ENCODE data around the gene PRPF40B. TPM values are rescaled to one million over a fixed set of nuclear protein-coding genes. Genes with fewer than 3 reads are reported as not detected.

Gene PRPF40B
- total RNA-seq, 1 donor from 2014 or later: 16.3 TPM

Other genes starting within 250 kb of the PRPF40B start
- gene KCNH3, start 84.5 kb upstream of the PRPF40B start, total RNA-seq: under 0.01 TPM in 2 replicates
- 62.7 and 64.6 TPM in 2 replicates for gene MCRS1, start 55.4 kb upstream of the PRPF40B start, total RNA-seq
- gene FAM186B, start 17.9 kb upstream of the PRPF40B start, total RNA-seq: 0.13 and 0.26 TPM in 2 replicates
- 2.2 and 2.6 TPM in 2 replicates for gene FMNL3, start 83.8 kb downstream of the PRPF40B start, total RNA-seq
- 570 and 818 TPM in 2 replicates for gene TMBIM6, start 118.0 kb downstream of the PRPF40B start, total RNA-seq
- 3.1 and 3.7 TPM in 2 replicates for gene NCKAP5L, start 204.9 kb downstream of the PRPF40B start, total RNA-seq
- 6.8 and 7.4 TPM in 2 replicates for gene BCDIN3D, start 219.5 kb downstream of the PRPF40B start, total RNA-seq

All from bronchial epithelial cell (primary cell).